Measurements from ENCODE around the gene MTOR.

DNA sequence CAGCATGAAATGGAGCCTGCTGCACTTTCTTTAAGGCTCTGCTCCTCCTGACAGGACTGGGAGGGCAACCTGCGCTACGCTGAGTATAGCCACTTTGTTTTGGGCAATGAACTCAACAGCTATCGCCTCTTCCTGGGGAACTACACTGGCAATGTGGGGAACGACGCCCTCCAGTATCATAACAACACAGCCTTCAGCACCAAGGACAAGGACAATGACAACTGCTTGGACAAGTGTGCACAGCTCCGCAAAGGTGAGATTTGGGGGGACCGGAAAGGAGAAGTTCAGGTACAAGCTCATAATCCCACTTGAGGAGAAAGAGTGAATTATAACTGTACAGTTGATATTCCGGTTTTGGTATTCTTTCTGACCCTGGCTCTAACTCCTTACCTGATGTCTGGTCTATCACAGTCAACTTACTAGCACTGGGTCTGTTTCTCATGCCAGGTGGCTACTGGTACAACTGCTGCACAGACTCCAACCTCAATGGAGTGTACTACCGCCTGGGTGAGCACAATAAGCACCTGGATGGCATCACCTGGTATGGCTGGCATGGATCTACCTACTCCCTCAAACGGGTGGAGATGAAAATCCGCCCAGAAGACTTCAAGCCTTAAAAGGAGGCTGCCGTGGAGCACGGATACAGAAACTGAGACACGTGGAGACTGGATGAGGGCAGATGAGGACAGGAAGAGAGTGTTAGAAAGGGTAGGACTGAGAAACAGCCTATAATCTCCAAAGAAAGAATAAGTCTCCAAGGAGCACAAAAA lies 67.8 kb downstream of the MTOR start:
- TF ChIP-seq, protein P1, sequence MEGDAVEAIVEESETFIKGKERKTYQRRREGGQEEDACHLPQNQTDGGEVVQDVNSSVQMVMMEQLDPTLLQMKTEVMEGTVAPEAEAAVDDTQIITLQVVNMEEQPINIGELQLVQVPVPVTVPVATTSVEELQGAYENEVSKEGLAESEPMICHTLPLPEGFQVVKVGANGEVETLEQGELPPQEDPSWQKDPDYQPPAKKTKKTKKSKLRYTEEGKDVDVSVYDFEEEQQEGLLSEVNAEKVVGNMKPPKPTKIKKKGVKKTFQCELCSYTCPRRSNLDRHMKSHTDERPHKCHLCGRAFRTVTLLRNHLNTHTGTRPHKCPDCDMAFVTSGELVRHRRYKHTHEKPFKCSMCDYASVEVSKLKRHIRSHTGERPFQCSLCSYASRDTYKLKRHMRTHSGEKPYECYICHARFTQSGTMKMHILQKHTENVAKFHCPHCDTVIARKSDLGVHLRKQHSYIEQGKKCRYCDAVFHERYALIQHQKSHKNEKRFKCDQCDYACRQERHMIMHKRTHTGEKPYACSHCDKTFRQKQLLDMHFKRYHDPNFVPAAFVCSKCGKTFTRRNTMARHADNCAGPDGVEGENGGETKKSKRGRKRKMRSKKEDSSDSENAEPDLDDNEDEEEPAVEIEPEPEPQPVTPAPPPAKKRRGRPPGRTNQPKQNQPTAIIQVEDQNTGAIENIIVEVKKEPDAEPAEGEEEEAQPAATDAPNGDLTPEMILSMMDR (IDR thresholded peaks at IDR 0.05): no peak
- no peak for TF ChIP-seq POLR2A (IDR thresholded peaks at IDR 0.05)

Data from right lobe of liver (tissue), 4 donors.